Right kidney (tissue), 1 donor: ENCODE measurements around the gene ST7L.

Experiments
- DNase-seq: peaks from one replicate; pipeline ENCODE4 v3.0.0-alpha.2; 2016

ST7L gene

DNA sequence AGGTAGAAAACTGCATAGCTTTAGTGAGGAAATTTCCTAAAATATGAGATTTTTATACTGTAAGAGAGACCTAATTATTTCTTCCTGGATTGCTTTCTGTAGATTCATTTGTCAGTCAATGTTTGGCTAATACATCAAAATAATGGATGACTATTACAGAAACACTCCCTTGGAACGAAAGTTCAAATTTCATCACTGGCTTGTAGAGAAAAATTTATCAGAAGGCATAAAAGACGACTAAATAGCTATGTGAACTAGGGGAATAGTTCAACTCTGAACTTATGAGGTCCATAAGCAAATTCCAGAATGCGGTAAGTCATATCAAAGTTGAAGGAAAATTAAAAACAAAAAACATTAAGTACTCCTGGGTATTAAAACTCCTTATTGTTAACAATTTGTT is 74.2 kb downstream of the ST7L start:
- DNase-seq: no peak

DNA sequence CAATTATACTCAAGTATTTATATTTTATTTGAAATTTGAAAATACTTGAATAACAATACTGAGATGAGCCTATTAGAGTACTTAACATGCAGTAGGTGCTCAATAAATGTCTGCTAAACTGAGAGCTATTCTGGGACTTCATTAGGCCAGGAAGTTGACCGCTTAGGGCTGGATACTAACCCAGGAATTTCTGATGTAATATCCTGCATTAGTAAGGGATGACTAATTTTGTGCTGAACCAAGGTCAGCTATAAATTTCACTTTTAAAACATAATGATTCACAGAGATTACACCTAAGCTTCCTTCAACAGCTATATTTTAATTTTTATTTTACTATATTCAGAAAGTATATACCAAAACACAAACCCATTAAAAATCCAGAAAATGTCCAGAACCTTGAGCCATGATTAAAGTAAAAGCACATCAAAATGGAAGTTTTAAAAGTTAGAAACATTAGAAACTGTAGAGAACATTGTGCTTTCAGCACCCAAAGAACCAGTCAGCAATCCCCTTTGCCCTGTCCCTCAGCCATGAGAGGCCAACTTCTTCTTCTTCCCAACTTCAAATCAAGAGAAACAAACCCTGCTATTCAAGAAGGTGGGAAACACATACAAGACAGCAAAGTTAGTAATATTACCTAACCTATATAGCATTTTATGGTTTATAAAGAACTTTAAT is 74.8 kb downstream of the ST7L start:
- DNase-seq: no peak

DNA sequence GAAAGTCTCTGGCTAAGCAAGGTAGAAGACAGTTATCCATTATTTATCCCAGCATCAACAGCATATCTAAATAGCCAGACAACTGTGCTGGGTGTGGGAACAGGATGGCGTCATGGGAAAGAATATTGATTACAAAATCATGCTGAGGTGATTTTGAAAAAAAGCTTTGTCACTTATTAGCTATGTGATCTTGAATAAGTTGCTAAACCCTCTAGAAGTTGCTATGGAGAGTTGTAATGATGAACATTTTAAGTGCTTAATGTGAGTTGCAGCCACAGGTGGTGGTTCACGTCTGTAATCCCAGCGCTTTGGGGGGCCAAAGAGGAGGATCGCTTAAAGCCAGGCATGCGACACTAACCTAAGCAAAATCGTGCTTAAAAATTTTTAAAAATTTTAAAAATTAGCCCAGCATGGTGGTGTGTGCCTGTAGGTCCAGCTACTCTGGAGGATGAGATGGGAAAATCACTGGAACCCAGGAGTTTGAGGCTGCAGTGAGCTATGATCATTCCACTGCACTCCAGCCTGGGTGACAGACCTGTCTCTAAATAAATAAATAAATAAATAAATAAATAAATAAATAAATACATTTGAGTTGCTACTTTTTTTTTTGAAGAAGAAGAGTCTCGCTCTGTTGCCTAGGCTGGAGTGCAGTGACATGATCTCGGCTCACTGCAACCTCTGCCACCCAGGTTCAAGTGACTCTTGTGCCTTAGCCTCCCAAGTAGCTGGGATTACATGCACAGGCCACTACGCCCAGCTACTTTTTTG is 76.6 kb downstream of the ST7L start:
- no peak for DNase-seq

GRCh38 chr1:112541299-112541698 is 77.6 kb downstream of the ST7L start:
- DNase-seq: no peak

DNA sequence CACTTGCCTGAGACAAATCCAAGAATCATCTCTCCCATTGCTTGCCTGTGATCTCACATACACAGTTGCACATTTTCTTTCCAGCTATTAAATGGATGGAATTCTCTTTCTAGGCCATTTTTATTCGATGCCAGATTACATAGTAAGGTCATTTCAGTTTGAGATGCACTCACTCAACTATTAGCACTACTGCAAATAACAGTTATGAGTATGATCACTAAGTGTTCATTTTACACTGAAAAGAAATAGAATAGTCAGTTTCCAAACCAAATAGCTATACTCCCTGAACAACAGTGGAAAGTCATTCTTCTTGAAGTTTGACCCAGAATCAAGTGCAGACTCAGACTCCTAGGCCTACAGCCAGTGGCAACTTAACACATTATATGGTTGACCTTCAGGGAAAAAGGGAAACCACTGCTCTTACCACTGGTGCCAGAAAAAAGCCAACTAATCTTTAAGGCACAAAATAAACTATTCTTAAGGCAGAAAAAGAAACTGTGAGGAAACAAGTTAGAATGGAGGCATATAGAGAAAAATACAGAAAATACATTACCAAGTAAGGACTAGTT is 78.6 kb downstream of the ST7L start:
- DNase-seq: no peak

DNA sequence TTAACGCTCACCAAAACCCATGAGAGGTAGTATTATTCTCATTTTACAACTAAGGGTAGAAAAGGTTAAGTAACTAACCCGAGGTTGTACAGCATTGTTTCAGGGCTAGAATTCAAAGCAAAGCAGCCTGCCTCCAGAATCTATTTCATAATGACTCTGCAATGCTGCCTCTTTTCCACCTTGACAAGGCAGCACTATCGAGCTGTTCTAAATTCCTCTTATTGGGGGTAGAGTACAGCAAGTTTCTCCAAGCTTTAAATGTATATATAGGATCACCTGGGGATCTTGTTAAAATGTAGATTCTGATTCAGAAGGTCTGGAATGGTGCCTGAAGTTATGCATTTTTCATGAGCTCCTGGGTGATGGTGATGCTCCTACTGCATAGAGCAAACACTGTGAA is 80.1 kb downstream of the ST7L start:
- no peak for DNase-seq

- no peak for DNase-seq
These were observed 81.5 kb downstream of the ST7L start for GRCh38 chr1:112537456-112537855.

- DNase-seq: no peak
These were observed 82.4 kb downstream of the ST7L start for GRCh38 chr1:112536561-112536960.

DNA sequence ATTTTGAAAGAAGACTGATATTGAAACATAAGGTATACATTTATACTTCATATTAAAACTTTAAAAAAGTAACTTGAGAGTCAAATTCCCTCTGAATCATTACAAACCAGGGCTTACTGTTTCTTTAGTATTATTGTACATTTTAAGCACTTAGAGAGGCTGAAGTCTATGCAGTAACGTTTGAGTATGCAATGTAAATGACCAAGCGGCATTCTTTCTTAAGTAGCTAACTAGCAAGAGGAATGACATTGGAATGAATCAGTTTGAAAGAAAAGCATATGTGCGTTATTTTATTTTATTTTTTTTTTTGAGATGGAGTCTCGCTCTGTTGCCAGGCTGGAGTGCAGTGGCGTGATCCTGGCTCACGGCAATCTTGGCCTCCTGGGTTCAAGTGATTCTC is 85.9 kb downstream of the ST7L start:
- no peak for DNase-seq

GRCh38 chr1:112532064-112532463 is 86.9 kb downstream of the ST7L start:
- no peak for DNase-seq

DNA sequence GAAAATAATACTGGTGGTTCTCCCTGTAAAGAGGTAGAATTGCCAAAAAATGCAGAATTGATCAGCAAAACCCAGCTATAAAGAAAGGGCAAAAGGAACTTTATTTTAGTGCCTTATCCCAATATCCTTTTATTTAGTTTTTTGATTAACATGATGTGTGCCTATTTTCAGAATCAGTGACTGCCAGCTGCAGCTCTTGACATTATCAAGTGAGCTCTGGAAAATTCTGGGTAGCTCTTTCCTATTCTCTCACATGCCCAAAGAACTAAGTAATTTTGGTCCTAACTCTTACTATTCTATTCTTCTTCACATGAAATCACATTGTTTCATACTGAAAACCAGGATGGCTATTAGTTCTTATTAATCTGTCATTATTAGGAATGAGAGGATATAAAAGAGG is 88.1 kb downstream of the ST7L start:
- DNase-seq: no peak

DNA sequence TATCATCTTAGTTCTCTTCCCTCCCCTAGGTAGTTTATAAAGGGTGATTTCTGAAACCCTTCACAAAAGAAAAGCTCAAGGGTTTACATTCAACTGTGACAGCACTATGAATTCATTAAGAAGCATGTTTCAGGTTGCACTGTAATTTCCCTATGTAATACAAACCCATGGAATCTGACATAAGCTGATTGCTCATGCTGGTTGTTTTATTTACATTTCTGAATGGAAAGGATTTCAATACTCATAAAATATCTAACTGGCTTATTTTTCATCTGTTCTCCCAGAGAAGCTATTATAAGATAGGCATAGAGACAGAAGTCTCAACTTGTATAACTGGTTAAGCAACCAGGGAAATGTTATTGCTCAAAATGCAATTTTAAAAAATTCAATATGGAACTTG is 89.6 kb downstream of the ST7L start:
- DNase-seq: no peak

DNA sequence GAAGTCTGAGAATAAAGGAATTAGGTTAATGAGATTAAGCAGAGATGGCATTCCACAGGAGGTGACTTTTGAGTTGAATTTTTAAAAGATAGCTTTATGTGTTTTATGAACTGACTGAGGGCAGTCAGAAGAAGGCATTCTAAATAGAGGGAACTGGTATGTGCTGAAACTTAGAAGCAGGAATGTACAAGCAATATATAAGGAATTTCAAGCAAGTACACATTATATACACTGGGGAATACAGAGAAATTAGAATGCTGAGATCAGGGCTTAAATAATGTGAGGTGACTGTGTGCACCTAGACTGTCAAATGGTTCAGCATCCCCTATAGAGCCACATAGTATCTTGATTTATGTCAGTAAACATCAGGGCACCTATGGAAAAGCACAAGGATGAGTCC is 90.9 kb downstream of the ST7L start:
- DNase-seq: no peak

DNA sequence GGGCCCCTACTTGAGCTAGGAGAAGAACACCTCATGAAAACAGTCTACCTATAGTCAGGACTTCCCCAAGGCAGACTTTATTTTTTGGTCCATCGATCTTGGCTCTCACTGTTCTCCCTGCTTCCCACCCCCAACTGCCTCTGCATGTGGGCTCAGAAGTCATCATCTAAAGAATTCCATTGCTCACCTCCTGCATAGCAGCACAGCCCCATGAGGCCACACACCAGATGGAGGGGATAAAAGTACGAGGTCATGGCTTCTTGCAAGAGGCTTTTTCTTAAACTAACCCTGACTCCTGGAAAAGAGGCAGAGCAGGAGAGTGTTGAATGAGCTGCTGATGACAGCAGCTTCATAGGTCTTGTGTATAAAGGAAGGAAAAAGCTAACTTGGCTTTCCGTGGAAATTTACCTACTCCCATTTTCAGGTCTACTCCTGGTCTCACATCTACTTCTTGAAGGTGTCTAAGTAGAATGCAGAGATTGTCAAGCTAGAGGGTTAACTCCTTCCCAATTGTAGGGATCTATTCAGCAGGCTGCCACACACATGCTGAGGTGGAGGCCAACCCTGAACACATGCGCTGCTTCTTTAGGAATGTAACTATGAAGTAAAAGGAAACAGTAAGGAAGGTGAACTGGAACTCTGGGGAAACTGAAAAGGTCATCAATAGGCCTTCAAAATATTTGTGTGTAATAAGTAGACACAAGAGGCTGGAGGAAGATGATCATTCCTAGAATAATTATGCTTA is 91.5 kb downstream of the ST7L start:
- no peak for DNase-seq

DNA sequence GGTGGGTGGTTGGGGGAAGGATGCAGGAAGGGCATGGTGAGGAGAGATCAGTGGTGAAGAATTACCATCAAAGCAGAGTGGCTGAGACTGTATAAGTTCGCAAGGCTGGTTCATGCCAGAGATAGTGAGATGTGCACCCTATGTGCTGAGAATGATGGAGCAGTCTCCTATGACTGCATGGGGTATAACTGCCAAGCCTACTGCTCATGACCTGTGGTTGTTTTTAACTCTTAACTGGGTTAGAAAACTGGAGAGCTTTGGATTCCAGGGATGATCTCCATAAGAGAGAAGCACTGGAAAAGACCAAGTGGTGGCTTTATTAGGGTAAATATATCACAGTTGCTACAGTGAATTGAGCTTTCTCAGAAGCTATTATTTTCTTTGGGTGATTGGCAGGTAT is 94.0 kb downstream of the ST7L start:
- no peak for DNase-seq

DNA sequence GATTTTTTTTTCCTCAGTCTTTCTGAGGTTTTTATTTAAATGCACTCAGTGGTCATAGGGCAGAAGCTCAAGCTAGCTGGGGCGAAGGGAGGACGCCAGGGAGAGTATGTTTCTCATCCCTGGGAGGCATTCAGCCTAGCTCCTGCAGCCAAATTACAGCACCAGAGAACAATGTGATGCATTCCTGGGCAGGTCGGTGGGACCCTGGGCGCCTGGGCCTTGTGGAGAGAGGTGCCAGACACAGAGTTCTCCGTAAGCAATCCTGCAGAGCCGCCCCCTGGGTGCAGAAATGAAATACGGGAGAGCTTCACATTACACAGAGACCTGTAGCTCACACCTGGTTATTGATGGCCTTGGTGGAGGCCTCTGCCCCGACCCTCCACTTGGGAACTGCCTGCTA is 94.7 kb downstream of the ST7L start:
- DNase-seq: no peak

DNA sequence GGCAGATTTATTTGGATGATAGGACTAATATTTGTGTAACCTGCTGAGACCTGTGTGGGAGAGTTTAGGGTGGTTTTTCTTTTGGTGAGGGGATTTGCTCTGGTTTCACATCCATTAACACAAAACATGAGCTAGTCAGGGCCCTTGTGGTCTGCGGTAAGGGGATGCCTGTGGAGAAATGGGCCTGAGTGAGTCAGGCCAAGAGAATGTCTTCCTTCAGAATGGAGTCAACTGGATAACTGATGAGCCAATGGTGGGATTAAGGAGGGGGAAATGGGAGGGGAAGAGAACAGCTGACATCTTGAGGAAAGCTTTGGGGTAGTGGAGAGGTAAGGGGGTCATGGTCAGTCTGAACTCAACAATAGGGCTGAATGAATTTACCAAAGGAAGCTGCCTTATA is 96.3 kb downstream of the ST7L start:
- DNase-seq: no peak

DNA sequence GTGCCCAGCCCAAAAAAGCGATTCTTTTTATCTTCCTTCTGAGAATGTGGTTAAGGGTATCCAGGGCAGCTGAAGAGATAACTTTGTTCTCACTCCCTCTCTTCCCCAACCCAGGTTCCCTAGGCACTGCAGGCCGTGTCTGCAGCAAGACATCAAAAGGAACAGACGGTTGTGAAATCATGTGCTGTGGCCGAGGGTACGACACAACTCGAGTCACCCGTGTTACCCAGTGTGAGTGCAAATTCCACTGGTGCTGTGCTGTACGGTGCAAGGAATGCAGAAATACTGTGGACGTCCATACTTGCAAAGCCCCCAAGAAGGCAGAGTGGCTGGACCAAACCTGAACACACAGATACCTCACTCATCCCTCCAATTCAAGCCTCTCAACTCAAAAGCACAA is 98.8 kb downstream of the ST7L start:
- no peak for DNase-seq

DNA sequence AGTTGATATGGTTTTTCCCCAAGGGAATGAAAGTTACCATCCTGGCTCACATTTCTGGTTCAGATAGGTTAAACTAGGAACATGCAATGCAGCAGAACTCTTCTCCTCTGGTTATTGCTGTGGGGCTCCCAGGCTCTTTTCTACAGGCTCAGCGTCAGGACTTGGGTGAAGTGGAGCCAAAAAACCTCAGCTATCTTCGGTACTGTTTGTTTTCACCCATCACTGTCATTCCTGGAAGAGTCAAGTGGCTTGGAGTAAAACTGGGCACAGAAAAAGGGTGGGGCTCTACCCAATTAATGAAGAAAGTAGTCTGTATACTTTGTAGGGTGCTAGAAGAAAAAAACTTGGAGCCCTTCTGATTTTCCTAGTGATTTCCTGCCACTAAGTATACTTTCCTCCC is 100.8 kb downstream of the ST7L start:
- DNase-seq: no peak

GRCh38 chr1:112517646-112518045 is 101.3 kb downstream of the ST7L start:
- DNase-seq: no peak

- DNase-seq: no peak
These were observed 101.7 kb downstream of the ST7L start for GRCh38 chr1:112517231-112517630.

DNA sequence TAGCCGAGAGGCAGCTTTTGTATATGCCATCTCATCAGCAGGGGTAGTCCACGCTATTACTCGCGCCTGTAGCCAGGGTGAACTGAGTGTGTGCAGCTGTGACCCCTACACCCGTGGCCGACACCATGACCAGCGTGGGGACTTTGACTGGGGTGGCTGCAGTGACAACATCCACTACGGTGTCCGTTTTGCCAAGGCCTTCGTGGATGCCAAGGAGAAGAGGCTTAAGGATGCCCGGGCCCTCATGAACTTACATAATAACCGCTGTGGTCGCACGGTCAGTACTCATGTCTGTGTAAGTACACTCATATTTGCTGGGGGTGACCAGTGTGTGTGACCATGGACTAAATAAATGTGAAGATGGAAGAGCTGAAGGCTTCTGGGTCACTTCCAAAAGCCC is 102.8 kb downstream of the ST7L start:
- DNase-seq: no peak

DNA sequence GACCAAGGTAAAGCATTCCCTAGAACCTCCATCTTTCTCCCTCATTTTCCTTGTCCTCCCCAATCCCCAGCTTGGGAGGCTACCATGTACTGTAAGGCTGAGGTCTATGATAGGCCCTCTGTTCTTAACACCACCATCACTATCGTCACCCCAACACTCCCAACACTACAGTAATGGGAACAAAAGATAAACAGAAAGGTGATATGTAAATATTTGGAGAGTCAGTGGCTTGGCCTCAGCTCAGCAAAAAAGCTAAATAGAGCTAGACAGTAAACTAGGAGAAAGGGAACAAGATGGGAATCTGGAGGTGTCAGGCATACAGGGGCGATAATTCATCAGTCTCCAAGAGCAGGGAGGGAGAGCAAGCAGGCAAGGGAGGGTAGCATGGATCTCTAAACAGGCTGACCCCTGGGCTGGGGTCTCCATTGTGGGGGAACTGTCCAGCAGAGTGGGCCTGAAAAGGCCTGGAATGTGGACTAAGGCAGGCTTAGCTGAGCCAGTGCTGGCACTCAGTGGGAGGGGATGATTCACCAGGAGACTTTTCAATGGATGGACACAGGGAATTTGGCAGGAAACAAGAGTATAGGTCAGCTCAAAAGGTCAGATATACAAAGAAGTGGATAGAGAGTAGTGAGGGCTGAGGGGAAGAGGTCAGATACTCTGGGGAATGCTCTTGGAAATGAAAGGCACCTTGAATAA is 103.5 kb downstream of the ST7L start:
- DNase-seq: no peak
